ENCODE data around the gene GRM7. TPM values are rescaled to one million over a fixed set of nuclear protein-coding genes. Genes with fewer than 3 reads are reported as not detected.

GRM7 gene
- total RNA-seq, 4 donors from 2014 or later = not detected

GRCh38 chr3:7285505-7285904 lies 424.6 kb downstream of the GRM7 start:
- Histone ChIP-seq H3K9me3 (no peaks in the 10 kb centered on the region), H3K27ac (no peak overlapping the region), H3K4me3 (no peak overlapping the region), H3K27me3 (no peaks in the 10 kb centered on the region), H3K36me3 (no peaks in the 10 kb centered on the region), H3K4me1 (no peaks in the 10 kb centered on the region)
- intact Hi-C loops (cut with DNase I; ENCODE audit: low total_unique reads) (no loop called here), in situ Hi-C loops (cut with MboI; ENCODE audit: low sequenced_read_pairs in 4 of 4) (no loop called here)
- ATAC-seq = no peak
- no peak for TF ChIP-seq CTCF (IDR thresholded peaks at IDR 0.05 in 4 of 5, conservative IDR thresholded peaks at IDR 0.05 in 1 of 5)
- no peak for TF ChIP-seq POLR2A (IDR thresholded peaks at IDR 0.05)
- no peak for DNase-seq

GRCh38 chr3:7288133-7288532 lies 427.2 kb downstream of the GRM7 start:
- ATAC-seq (no peak), DNase-seq (no peak)
- no peaks in the 10 kb centered on the region for H3K36me3 ChIP-seq
- H3K4me1 ChIP-seq = no peaks in the 10 kb centered on the region
- no peak for TF ChIP-seq CTCF (IDR thresholded peaks at IDR 0.05 in 4 of 5, conservative IDR thresholded peaks at IDR 0.05 in 1 of 5)
- TF ChIP-seq POLR2A (IDR thresholded peaks at IDR 0.05) = no peak
- intact Hi-C loops (cut with DNase I; ENCODE audit: low total_unique reads) (no loop called here), in situ Hi-C loops (cut with MboI; ENCODE audit: low sequenced_read_pairs in 4 of 4) (no loop called here)
- H3K9me3 ChIP-seq = no peaks in the 10 kb centered on the region
- H3K27me3 ChIP-seq = no peaks in the 10 kb centered on the region
- no peak overlapping the region for H3K27ac ChIP-seq
- no peak overlapping the region for H3K4me3 ChIP-seq

- ATAC-seq = no peak
- intact Hi-C loops (cut with DNase I; ENCODE audit: low total_unique reads) = no loop called here
- no peaks in the 10 kb centered on the region for H3K27me3 ChIP-seq
Measured at GRCh38 chr3:7289121-7289520, 428.2 kb downstream of the GRM7 start.

GRCh38 chr3:7290077-7290825 lies 429.3 kb downstream of the GRM7 start:
- DNase-seq (no peak), ATAC-seq (no peak)
- TF ChIP-seq CTCF (IDR thresholded peaks at IDR 0.05 in 4 of 5, conservative IDR thresholded peaks at IDR 0.05 in 1 of 5) = no peak
- TF ChIP-seq POLR2A (IDR thresholded peaks at IDR 0.05) = no peak
- in situ Hi-C loops (cut with MboI; ENCODE audit: low sequenced_read_pairs in 4 of 4) = no loop called here
- Histone ChIP-seq H3K36me3 (no peaks in the 10 kb centered on the region), H3K4me1 (no peaks in the 10 kb centered on the region), H3K4me3 (no peak overlapping the region), H3K27me3 (no peaks in the 10 kb centered on the region), H3K9me3 (no peaks in the 10 kb centered on the region), H3K27ac (no peak overlapping the region)
- intact Hi-C loops (cut with DNase I; ENCODE audit: low total_unique reads) = no loop called here

More at GRCh38 chr3:7289121-7289520, 428.2 kb downstream of the GRM7 start:
- H3K36me3 ChIP-seq = no peaks in the 10 kb centered on the region
- H3K9me3 ChIP-seq = no peaks in the 10 kb centered on the region
- in situ Hi-C loops (cut with MboI; ENCODE audit: low sequenced_read_pairs in 4 of 4) = no loop called here
- TF ChIP-seq POLR2A (IDR thresholded peaks at IDR 0.05) (no peak), CTCF (IDR thresholded peaks at IDR 0.05 in 4 of 5, conservative IDR thresholded peaks at IDR 0.05 in 1 of 5) (no peak)
- DNase-seq = no peak
- H3K4me3 ChIP-seq = no peak overlapping the region
- no peak overlapping the region for H3K27ac ChIP-seq
- no peaks in the 10 kb centered on the region for H3K4me1 ChIP-seq

- Histone ChIP-seq H3K36me3 (no peaks in the 10 kb centered on the region), H3K27me3 (no peaks in the 10 kb centered on the region), H3K4me1 (no peaks in the 10 kb centered on the region), H3K27ac (no peak overlapping the region), H3K4me3 (no peak overlapping the region), H3K9me3 (no peaks in the 10 kb centered on the region)
- no peak for TF ChIP-seq POLR2A (IDR thresholded peaks at IDR 0.05)
- TF ChIP-seq CTCF (IDR thresholded peaks at IDR 0.05 in 4 of 5, conservative IDR thresholded peaks at IDR 0.05 in 1 of 5) = no peak
- intact Hi-C loops (cut with DNase I; ENCODE audit: low total_unique reads) (no loop called here), in situ Hi-C loops (cut with MboI; ENCODE audit: low sequenced_read_pairs in 4 of 4) (no loop called here)
- DNase-seq = no peak
- no peak for ATAC-seq
Measured at GRCh38 chr3:7292362-7292761, 431.4 kb downstream of the GRM7 start.

All from gastrocnemius medialis (tissue), 4 donors.